Brain microvascular endothelial cell (primary cell): ENCODE measurements around the gene PRKAG3.

ENCODE experiments used
- DNase-seq: peaks from one replicate; pipeline ENCODE4 v3.0.0-alpha.2; 2020
- H3K27ac ChIP-seq: fragments of 250-450 bp; sonication (Bioruptor Pico); 2 replicates; pipeline ENCODE4 v1.5.1; 2020; ENCODE audit warnings: mild to moderate bottlenecking, moderate library complexity
- H3K27me3 ChIP-seq: fragments of 250-450 bp; sonication (Bioruptor Pico); replicated peaks from 2 replicates; pipeline ENCODE4 v1.5.1; 2020; ENCODE audit warnings: mild to moderate bottlenecking
- H3K36me3 ChIP-seq: fragments of 250-450 bp; sonication (Bioruptor Pico); replicated peaks from 2 replicates; pipeline ENCODE4 v1.5.1; 2020; ENCODE audit warnings: mild to moderate bottlenecking
- H3K4me3 ChIP-seq: 2 replicates; pipeline ENCODE4 v1.5.1; 2011; ENCODE audit warnings: low read depth, mild to moderate bottlenecking, control low read depth, low read length, moderate library complexity
- in situ Hi-C: cut with HindIII; loops from 2 replicates; pipeline ENCODE4 v1.10.0; 2017; ENCODE audit warnings: low sequenced_read_pairs, low pct_ligation_motif_present
- TF ChIP-seq, protein P1 (sequence below): IDR thresholded peaks from 2 replicates; pipeline ENCODE4 v1.5.1; 2011; ENCODE audit warnings: low read depth, mild to moderate bottlenecking, moderate library complexity, low read length, control low read depth, inconsistent platforms; ENCODE audit errors: missing control alignments

Gene PRKAG3

DNA sequence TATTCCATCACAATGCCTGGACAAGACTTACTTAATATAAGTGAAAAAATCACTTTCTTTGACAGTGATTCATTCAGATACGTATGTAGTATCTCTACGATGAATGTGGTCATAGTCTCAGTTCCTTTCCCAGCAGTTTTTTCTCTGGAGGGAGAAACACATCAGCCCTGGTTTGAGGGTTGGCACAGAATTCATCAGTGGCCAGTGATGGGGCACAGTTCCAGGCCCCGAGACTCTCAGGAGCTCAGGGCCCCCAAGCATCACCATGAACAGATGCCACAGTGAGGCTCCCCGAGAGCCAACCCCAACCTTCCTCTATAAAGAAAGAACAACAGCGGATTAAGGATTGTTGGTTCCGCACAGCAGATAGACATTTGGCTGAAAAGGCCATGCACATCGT, 12.5 kb downstream of the PRKAG3 start:
- Histone ChIP-seq H3K27ac (no peak overlapping the region), H3K27me3 (peaks cover 14% of the 10 kb centered on the region), H3K36me3 (no peaks in the 10 kb centered on the region), H3K4me3 (no peak overlapping the region)
- TF ChIP-seq, protein P1, sequence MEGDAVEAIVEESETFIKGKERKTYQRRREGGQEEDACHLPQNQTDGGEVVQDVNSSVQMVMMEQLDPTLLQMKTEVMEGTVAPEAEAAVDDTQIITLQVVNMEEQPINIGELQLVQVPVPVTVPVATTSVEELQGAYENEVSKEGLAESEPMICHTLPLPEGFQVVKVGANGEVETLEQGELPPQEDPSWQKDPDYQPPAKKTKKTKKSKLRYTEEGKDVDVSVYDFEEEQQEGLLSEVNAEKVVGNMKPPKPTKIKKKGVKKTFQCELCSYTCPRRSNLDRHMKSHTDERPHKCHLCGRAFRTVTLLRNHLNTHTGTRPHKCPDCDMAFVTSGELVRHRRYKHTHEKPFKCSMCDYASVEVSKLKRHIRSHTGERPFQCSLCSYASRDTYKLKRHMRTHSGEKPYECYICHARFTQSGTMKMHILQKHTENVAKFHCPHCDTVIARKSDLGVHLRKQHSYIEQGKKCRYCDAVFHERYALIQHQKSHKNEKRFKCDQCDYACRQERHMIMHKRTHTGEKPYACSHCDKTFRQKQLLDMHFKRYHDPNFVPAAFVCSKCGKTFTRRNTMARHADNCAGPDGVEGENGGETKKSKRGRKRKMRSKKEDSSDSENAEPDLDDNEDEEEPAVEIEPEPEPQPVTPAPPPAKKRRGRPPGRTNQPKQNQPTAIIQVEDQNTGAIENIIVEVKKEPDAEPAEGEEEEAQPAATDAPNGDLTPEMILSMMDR, result no peak
- DNase-seq, result no peak
- in situ Hi-C loops, result no loop called here

DNA sequence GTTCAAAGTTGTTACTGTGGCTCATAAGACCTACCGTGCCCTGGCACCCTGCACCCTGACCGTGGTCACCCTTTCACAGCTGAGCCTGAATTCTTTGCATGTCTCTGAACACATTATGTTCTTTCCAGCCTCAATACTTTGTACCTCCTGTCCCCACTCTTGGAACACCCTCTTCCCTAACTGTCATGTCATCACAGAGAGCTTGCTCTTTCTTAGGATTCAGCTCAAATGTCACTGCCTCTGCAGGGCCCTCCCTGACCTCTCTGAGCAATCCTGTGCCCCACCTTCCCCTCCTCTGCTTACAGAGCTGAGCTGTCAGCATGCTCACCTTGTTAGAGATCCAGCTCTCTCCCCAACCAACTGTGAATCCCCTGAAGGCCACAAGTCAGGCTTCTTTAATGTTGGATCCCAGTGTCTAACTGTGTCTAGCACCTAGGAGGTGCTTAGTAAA, 15.0 kb downstream of the PRKAG3 start:
- Histone ChIP-seq H3K27ac (no peak overlapping the region), H3K36me3 (no peaks in the 10 kb centered on the region), H3K4me3 (no peak overlapping the region), H3K27me3 (peaks cover 6% of the 10 kb centered on the region)
- DNase-seq, result no peak
- in situ Hi-C loops, result no loop called here
- TF ChIP-seq, protein P1, result no peak

DNA sequence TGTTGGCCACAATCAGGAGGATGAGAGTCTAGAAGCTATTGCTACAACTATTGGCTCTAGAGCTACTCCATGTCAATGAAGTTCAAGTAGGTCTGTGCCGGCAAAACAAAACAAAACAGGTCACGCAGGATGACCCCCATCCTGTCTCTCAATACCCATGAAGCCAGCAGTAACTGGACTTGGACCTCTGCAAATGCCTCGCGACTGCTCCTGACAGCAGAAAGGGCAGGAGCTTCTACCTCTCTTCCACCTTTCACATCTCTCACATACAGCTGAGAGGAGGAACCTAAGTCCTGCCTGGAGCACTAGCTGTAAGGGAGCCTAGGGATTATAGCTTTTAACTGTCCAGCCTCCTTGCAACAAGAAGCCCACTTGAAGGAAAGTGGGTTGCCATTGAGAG, 16.0 kb downstream of the PRKAG3 start:
- no peaks in the 10 kb centered on the region for H3K36me3 ChIP-seq
- in situ Hi-C loops, result no loop called here
- H3K27me3 ChIP-seq, result peaks cover 2% of the 10 kb centered on the region
- DNase-seq, result no peak
- H3K27ac ChIP-seq, result no peak overlapping the region
- TF ChIP-seq, protein P1, result no peak
- H3K4me3 ChIP-seq, result no peak overlapping the region

DNA sequence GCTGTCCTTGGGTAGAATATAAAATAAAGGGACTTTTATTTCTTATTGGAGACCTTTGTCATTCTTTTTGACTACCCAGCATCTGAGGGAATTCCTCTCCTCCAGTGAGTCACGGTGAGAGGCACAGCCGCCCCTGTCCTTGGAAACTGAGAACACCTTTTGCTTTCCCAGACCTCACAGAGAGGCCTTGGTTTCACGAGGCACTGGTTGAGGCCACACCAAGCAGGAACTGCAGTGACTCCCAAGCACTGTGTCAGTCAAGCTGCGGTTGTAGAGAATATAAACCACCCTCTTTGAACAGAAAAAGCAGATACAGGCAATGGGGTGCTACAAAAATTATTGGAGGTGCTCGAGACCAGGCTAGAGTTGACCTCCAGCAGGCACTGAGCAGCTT, 16.4 kb downstream of the PRKAG3 start:
- Histone ChIP-seq H3K36me3 (no peaks in the 10 kb centered on the region), H3K27ac (no peak overlapping the region), H3K27me3 (peaks cover 2% of the 10 kb centered on the region), H3K4me3 (no peak overlapping the region)
- TF ChIP-seq, protein P1, result no peak
- DNase-seq, result no peak
- in situ Hi-C loops, result no loop called here

DNA sequence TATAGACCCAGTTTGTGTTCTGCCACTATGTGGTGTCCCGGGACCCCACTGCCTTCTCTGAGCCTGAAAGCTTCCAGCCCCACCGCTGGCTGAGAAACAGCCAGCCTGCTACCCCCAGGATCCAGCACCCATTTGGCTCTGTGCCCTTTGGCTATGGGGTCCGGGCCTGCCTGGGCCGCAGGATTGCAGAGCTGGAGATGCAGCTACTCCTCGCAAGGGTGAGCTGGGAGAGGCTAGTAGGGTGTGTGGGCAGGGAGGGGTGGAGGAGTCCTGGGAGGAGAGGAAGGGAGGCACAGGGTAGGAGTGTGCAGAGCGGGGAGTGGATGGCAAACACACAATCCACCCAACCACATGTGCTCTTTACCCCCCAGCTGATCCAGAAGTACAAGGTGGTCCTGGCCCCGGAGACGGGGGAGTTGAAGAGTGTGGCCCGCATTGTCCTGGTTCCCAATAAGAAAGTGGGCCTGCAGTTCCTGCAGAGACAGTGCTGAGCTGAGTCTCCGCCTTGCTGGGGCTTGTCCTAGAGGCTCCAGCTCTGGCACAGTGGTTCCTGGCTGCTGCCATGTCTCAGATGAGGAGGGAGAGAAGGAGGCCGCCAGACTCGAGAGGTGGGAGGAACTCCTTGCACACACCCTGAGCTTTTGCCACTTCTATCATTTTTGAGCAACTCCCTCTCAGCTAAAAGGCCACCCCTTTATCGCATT, 16.9 kb downstream of the PRKAG3 start:
- Histone ChIP-seq H3K27me3 (peaks cover 2% of the 10 kb centered on the region), H3K4me3 (no peak overlapping the region), H3K27ac (no peak overlapping the region), H3K36me3 (no peaks in the 10 kb centered on the region)
- in situ Hi-C loops, result no loop called here
- no peak for DNase-seq
- TF ChIP-seq, protein P1, result no peak
